ENCODE results near the gene RNPEPL1.
"Not testable (repeated sequence)": the region's sequence is repeated elsewhere in the genome, so short reads cannot be mapped to it uniquely, and the experiment has no call there.

RNPEPL1 gene

GRCh38 chr2:240532031-240532775 lies 36.1 kb upstream of the RNPEPL1 start:
- in situ Hi-C loops (cut with HindIII; ENCODE audit: low pct_ligation_motif_present, low pct_unique_long_range_greater_than_20kb, low sequenced_read_pairs): no loop called here
- DNase-seq: peak; percentile 10

GRCh38 chr2:240538031-240538780 lies 30.1 kb upstream of the RNPEPL1 start:
- in situ Hi-C loops (cut with HindIII; ENCODE audit: low pct_ligation_motif_present, low pct_unique_long_range_greater_than_20kb, low sequenced_read_pairs): no loop called here

DNA sequence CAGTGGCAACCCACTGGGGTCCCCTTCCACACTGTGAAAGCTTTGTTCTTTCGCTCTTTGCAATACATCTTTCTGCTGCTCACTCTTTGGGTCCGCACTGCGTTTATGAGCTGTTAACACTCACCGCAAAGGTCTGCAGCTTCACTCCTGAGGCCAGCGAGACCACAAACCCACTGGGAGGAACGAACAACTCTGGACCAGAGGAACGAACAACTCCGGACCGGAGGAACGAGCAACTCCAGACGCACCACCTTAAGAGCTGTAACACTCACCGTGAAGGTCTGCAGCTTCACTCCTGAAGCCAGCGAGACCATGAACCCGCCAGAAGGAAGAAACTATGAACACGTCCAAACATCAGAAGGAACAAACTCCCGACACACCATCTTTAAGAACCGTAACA lies 29.2 kb upstream of the RNPEPL1 start:
- DNase-seq; in situ Hi-C loops (cut with HindIII; ENCODE audit: low pct_ligation_motif_present, low pct_unique_long_range_greater_than_20kb, low sequenced_read_pairs): not testable (repeated sequence)

More at GRCh38 chr2:240538031-240538780, 30.1 kb upstream of the RNPEPL1 start:
- no peak for DNase-seq

GRCh38 chr2:240539906-240540305 lies 28.4 kb upstream of the RNPEPL1 start:
- DNase-seq: no peak
- in situ Hi-C loops (cut with HindIII; ENCODE audit: low pct_ligation_motif_present, low pct_unique_long_range_greater_than_20kb, low sequenced_read_pairs): no loop called here

- no peak for DNase-seq
- in situ Hi-C loops (cut with HindIII; ENCODE audit: low pct_ligation_motif_present, low pct_unique_long_range_greater_than_20kb, low sequenced_read_pairs): no loop called here
Measured at GRCh38 chr2:240551288-240551687, 17.0 kb upstream of the RNPEPL1 start.

GRCh38 chr2:240551811-240552210 lies 16.5 kb upstream of the RNPEPL1 start:
- in situ Hi-C loops (cut with HindIII; ENCODE audit: low pct_ligation_motif_present, low pct_unique_long_range_greater_than_20kb, low sequenced_read_pairs): no loop called here
- no peak for DNase-seq

GRCh38 chr2:240553956-240554480 lies 14.3 kb upstream of the RNPEPL1 start:
- in situ Hi-C loops (cut with HindIII; ENCODE audit: low pct_ligation_motif_present, low pct_unique_long_range_greater_than_20kb, low sequenced_read_pairs): no loop called here
- DNase-seq: no peak

GRCh38 chr2:240554767-240555493 lies 13.4 kb upstream of the RNPEPL1 start:
- in situ Hi-C loops (cut with HindIII; ENCODE audit: low pct_ligation_motif_present, low pct_unique_long_range_greater_than_20kb, low sequenced_read_pairs): no loop called here
- no peak for DNase-seq

GRCh38 chr2:240555541-240556250 lies 12.6 kb upstream of the RNPEPL1 start:
- no peak for DNase-seq

GRCh38 chr2:240556553-240557100 lies 11.7 kb upstream of the RNPEPL1 start:
- in situ Hi-C loops (cut with HindIII; ENCODE audit: low pct_ligation_motif_present, low pct_unique_long_range_greater_than_20kb, low sequenced_read_pairs): no loop called here
- DNase-seq: peak; percentile 49

More at GRCh38 chr2:240555541-240556250, 12.6 kb upstream of the RNPEPL1 start:
- in situ Hi-C loops (cut with HindIII; ENCODE audit: low pct_ligation_motif_present, low pct_unique_long_range_greater_than_20kb, low sequenced_read_pairs): no loop called here

DNA sequence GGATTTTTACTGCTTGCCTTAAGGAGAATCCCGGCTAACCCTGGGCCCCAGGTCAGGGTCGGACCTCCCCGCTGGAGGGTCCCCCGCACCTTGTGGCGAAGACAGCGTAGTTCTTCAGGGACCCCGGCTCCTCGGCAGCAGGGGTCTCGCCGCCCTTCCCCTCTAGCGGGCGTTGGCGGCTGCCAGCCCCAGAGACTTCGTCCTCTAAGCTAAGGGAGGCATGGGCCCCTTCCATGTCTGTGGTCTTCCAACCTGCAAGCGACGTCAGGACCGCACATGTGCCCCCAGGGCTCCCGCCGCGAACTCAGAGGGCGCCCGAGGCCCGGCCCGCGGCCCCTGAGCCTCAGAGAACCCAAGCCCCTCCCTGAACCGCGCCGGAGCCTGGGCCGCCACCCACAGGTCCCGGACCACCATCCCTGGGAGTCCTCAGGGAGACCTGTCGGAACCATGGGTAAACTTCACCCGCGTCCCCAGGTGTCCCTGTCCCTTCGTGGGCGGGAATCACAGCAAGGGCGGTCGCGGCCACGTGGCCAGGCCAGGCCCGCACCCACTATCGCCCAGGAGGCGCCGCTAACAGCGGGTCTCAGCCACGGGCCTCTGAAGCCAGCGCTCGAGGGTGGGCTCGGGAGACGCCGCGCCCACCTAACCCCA lies 11.1 kb upstream of the RNPEPL1 start:
- in situ Hi-C loops (cut with HindIII; ENCODE audit: low pct_ligation_motif_present, low pct_unique_long_range_greater_than_20kb, low sequenced_read_pairs): no loop called here
- DNase-seq: no peak

DNA sequence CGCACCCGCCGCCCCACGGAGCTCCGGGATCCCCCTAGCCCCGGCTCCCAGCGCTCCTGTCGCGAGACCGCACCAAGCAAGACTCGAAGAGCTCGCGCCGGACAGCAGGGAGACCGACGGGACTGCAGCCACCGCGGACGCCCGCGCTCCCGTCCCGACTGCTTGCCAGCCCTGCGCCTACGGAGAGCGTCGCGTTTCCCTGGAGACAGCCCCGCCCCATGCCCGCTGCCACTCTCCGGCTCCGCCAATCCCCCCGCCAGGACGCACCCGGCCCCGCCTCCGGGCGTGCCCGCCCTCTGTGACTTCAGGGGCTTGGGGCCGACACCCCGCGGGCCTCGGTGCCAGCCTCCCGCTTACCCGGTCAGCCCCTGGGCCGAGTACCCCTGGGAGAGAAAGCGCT lies 10.5 kb upstream of the RNPEPL1 start, which contains the start of gene ANKMY1:
Gene ANKMY1 (minus strand): TSS at position 181 of the 400 bp plus-strand sequence. CDS start 653 bp downstream, outside the sequence.
- in situ Hi-C loops (cut with HindIII; ENCODE audit: low pct_ligation_motif_present, low pct_unique_long_range_greater_than_20kb, low sequenced_read_pairs): no loop called here
- peak; percentile 74 for DNase-seq

GRCh38 chr2:240558236-240558761 lies 10.0 kb upstream of the RNPEPL1 start:
- no peak for DNase-seq
- in situ Hi-C loops (cut with HindIII; ENCODE audit: low pct_ligation_motif_present, low pct_unique_long_range_greater_than_20kb, low sequenced_read_pairs): no loop called here

DNA sequence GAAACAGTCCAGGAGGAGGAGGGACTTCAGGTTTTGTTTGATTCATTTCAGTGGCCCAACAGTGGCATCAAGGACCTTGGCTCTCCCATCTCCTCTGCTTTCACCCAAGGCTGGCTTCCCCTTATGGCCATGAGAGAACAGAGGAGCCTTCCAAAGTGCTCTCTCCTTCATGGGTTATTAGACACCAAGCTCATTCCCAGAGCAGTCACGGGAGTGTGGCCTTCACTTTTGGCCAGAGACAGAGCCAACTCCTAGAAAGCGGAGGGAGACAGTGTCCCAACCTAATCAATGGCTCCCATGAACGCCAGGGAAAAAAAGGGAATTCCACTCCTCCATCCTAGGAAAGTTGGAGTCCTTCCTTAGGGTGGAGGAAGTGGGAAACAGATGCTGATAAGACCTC lies 9.0 kb upstream of the RNPEPL1 start:
- in situ Hi-C loops (cut with HindIII; ENCODE audit: low pct_ligation_motif_present, low pct_unique_long_range_greater_than_20kb, low sequenced_read_pairs): no loop called here
- DNase-seq: no peak

GRCh38 chr2:240560084-240560479 lies 8.2 kb upstream of the RNPEPL1 start, which contains the start of gene DUSP28:
TSS of gene DUSP28 (plus strand) at chr2:240560357. CDS start at chr2:240560685, 328 bp downstream.
- in situ Hi-C loops (cut with HindIII; ENCODE audit: low pct_ligation_motif_present, low pct_unique_long_range_greater_than_20kb, low sequenced_read_pairs): no loop called here

DNA sequence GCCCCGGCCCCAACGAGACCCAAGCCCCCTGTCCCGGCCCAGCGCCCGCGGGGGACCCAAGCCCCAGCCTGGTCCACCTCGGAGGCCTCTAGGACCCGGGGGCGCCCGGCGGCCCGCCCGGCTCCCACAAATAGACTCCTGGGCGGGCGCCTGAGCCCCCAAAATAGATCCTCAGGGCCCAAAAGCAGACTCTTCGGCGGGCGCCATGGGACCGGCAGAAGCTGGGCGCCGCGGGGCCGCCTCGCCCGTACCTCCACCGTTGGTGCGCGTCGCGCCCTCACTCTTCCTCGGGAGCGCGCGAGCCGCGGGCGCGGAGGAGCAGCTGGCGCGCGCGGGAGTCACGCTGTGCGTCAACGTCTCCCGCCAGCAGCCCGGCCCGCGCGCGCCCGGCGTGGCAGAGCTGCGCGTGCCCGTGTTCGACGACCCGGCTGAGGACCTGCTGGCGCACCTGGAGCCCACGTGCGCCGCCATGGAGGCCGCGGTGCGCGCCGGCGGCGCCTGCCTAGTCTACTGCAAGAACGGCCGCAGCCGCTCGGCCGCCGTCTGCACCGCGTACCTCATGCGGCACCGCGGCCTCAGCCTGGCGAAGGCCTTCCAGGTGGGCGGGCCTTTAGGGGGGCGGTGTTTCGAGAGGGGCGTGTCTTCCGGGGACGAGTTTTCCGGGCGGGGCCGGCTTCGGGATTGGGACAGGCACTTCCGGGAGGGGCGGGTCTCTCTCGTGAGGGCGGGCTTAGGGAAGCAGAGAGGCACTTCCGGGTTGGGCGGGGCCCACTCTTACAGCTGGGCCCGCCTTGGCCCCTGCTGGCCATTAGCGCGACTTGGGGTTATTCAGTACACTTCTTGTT lies 7.6 kb upstream of the RNPEPL1 start:
- DNase-seq: peak; percentile 98
- in situ Hi-C loops (cut with HindIII; ENCODE audit: low pct_ligation_motif_present, low pct_unique_long_range_greater_than_20kb, low sequenced_read_pairs): no loop called here

More at GRCh38 chr2:240560084-240560479, 8.2 kb upstream of the RNPEPL1 start, which contains the start of gene DUSP28:
- peak; percentile 89 for DNase-seq
